LHCN-M2 (cell line): Measurements from ENCODE around the gene FNDC8. TPM values are rescaled to one million over a fixed set of nuclear protein-coding genes. Genes with fewer than 3 reads are reported as not detected.
"Not testable (repeated sequence)": the region's sequence is repeated elsewhere in the genome, so short reads cannot be mapped to it uniquely, and the experiment has no call there.

Experiments
- DNase-seq: peaks from one replicate; pipeline ENCODE4 v3.0.0-alpha.2; 2012; ENCODE audit warnings: low read depth
- polyA plus RNA-seq: library from polyadenylated mRNA; unstranded; fragments of >200 nt; gene quantifications from one replicate; pipeline ENCODE4 v1.2.1, GENCODE V29; 2012; ENCODE audit warnings: missing spikeins
- total RNA-seq: library from RNA; depleted of rRNA; stranded (reverse); fragments of >200 nt; gene quantifications from 2 replicates; pipeline ENCODE4 v1.2.3, GENCODE V29; 2014; rRNA removed

Gene FNDC8
- total RNA-seq: not detected in 2 replicates
- polyA plus RNA-seq: not detected

- no peak for DNase-seq
Measured at GRCh38 chr17:35121315-35121714, at the start of gene FNDC8. TSS of gene FNDC8 (plus strand) at chr17:35121615. CDS start at chr17:35121694, 79 bp downstream.

- no peak for DNase-seq
Measured at GRCh38 chr17:35073183-35073790, 48.1 kb upstream of the FNDC8 start.

DNA sequence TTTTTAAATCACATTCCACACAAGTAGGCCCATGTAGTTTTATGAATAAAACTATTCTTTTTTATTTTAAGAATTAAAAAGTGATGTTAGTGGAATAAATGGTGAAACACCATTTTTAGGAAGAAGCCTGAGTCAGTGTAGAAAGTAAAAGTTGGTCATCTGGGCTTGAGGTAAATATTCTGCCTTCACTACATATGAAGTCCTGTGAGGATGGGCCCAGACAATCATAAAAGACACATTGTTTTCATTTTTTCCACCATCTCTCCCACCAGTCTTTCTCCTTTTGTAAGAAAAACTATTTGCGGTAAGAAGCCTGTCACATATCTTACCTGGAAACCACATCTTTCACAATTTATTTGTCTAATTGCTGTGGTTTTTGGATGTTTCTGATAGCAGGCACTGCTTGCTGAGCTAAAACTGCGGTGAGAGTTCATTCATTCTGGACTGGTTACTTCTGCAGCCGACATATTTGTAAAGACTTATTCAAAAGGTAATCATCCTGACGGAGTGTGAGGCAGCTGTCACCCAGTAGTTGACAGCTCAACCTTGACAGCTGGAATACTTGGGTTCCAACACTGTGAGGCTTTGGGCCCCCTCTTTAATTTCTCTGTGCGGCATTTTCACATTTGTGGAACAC is 47.3 kb upstream of the FNDC8 start:
- DNase-seq: no peak

DNA sequence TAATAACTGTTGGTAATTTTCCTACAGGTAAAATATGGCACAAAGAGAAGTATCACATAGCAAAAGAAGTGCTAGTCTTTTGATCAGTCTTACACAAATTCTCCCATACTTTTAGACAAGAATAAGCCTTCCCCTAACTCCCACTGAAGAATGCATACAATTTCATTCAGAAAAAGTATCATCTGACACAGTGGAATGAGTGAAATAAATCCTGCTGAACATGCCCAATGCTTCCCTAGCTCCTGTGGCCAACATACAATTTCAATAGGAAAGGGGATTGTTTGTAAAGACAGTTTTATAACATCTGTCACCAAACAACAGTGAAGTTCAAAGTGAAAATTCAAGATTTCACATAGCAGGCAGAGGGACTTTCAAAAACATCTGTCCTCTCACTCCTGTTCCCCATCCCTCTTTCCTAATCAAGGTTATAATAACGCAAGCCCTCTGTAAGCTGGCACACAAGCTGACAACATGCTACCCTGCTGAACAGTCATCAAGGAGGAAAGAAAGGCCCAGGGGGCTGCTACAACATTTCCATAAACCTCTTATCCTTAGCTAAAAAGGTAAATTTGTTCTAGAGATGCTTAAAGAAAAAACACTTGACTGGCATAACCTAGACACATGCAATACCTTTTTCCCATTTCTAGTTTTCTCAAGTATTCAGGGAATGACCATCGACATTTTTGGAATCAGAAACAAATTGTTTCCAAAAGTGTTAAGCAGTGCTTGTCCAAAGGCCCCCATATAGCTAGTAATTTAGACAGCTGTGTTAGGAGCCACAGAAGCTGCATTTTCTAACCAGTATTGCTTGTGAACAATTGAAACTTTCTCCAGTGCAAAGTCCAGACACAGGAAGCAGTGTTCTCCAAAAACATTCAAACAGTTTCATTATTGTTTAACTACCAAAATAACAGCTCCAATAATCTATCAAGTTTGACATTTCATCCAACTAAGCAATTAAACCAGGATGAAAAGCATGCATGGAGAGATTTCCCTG is 46.4 kb upstream of the FNDC8 start:
- no peak for DNase-seq

- no peak for DNase-seq
Measured at GRCh38 chr17:35076874-35077273, 44.5 kb upstream of the FNDC8 start.

DNA sequence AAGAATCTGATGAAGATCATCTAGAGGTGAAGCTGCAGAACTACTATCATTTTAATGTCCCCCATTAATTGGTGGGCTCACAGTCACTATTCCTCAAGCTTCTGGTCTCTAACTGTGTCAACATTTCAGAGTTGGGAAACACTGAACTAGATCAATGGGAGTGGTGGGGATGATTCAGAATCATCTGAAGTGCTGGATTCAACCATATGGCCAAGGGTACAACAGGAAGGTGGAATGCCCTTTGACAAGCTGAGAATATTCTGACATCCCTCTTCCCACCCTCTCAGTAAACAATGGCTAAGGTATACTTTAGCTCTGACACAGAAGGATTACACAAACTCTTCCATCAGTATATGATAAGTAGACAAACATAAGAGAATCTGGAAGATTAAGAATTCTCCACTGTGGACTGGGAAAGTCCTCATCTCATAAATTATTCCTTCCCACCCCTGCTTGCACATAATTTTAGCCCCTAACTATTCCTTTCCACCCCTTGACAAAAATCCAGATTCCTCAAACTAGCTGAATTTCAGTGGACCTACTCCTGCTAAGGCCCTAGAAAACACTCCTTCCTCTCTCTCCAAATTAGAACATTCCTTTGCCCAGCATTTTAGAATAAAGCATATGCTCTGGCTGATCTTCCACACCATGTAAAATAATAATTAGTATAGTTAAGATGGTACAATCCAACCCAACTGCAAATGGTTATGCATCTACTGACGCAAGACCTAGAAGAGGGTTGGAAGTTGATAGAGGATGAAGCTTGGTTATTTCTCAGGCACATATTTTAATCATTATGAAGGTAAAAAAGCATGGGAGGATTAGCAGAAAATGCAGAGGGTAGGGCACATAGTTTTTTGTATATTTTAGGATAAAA is 41.6 kb upstream of the FNDC8 start:
- DNase-seq: peak; percentile 38

- DNase-seq: no peak
Measured at GRCh38 chr17:35080536-35080935, 40.9 kb upstream of the FNDC8 start.

DNA sequence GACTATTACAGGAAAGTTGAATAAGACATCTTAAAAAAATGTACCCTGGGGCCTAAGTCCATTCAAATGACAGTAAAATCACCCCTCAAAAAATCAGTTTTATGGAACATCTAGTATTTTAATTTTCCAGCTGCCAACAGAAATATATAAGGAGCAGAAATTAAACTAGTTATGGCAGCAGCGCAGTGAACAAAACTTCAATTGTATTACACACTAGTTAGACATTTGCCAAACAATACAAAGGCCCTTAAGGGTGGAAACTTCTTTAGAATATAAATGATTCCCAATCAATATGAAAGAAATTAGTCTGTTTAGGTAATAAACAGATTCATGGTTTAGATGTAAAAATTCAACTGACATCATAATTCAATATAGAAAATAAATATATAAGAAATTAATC is 39.8 kb upstream of the FNDC8 start:
- no peak for DNase-seq

GRCh38 chr17:35082073-35082657 is 39.2 kb upstream of the FNDC8 start:
- DNase-seq: peak; percentile 86

DNA sequence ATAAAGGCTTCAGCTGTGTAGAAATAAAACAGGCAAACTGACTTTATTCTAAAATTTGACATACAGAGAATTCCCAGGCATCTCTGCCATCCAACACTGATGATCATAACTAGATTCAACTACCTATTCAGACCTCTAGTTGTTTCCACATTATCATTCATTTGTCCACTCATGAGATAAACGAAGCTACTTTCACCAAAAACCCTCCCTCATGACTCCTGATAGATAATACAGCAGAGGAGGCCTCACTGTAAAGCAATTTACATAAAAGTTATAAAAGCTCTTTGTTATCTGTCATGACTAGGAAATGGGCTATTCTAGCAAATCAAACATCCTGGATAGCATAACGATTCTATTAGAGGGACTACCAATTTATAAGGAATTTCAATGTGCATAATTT is 38.3 kb upstream of the FNDC8 start:
- DNase-seq: no peak

GRCh38 chr17:35084987-35085386 is 36.4 kb upstream of the FNDC8 start:
- DNase-seq: peak; percentile 72

DNA sequence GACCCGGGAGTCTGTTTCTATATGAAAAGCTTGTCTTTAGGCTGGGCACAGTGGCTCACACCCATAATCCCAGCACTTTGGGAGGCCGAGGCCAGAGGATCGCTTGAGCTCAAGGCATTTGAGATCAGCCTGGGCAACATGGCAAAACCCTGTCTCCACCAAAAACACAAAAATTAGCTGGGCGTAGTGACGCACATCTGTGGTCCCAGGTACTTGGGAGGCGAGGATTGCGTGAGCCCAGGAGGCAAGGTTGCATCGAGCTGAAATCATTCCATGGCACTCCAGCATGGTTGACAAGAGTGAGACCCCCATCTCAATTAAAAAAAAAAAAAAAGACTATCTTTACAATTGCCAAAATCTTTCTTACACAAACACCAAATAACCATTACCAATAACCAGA is 35.3 kb upstream of the FNDC8 start:
- DNase-seq: no peak

DNA sequence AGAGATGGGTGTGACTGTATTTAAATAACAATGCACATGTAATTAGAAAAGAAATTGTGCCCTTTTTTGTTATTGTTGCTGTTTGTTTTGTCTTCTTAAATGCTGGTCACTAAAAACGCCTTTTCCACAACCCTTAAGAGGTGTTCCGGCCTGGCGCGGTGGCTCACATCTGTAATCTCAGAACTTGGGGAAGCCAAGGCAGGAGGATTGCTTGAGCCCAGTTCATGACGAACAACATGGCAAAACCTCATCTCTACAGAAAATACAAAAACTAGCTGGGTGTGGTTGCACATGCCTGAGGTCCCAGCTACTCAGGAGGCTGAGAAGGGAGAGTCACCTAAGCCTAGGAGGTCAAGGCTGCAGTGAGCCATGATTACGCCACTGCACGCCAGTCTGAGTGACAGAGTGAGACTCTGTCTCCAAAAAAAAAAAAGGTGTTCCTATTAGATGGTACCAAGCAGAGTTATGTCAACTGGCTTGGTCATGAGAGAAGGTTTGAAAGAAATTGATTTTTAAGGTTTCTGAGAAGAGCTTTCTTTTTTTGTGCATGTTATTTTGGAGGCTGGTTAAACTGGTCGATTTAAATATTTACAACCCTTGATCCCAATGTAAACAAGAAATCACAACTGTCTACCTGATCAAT is 34.4 kb upstream of the FNDC8 start:
- no peak for DNase-seq

DNA sequence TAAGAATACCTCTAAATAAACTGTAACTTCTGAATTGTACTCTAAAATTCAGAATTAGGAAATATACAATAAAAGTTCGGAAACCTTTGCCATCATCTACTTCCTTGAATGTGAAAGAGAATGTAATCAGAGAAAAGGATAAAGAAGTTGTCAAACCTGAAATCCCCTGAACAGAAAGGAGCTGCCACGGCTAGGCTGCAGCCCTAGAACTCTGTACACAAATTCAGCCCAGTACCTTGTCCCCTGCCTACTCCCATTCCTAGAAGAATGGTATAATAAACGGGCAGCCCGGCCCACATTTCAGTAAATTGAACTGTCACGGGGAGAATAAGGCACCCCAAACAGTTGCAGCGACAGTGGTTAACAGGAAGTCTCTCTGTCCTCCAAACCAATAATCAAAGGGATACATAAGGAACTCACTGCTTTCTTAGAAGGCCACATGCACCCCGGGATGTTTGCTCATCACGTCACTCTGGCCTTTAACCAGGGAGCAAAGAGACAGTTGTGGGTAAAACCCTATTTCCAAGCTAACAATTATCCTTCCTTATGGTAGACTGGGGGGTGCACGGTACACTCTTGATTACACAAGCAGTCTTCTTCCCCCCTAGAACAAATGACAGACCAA is 33.6 kb upstream of the FNDC8 start:
- DNase-seq: peak; percentile 39

DNA sequence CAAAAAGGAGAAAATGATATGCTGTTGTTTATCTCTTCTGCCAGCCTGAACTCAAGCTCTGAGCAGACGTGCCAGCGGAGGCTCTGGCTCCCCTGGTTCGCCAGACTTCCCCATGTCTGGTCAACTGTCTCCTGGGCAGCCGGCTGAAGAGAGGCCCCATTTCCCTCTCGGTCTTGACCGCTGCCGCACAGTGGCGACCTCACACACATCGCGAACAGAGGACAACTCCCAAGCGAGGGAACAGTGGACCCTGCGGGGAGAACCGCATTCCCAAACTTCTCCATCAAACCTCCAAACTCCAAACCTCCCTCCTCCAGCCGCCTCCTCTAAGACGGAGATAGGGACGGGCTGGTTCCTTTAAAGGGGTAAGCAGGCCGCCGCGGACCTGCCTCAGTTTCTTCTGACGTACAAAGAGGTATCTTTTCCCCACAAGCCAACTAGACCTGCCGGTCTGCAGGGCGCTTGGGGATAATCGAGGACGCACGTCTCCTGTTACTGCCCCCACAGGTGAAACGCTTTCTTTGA is 33.0 kb upstream of the FNDC8 start:
- DNase-seq: peak; percentile 58

DNA sequence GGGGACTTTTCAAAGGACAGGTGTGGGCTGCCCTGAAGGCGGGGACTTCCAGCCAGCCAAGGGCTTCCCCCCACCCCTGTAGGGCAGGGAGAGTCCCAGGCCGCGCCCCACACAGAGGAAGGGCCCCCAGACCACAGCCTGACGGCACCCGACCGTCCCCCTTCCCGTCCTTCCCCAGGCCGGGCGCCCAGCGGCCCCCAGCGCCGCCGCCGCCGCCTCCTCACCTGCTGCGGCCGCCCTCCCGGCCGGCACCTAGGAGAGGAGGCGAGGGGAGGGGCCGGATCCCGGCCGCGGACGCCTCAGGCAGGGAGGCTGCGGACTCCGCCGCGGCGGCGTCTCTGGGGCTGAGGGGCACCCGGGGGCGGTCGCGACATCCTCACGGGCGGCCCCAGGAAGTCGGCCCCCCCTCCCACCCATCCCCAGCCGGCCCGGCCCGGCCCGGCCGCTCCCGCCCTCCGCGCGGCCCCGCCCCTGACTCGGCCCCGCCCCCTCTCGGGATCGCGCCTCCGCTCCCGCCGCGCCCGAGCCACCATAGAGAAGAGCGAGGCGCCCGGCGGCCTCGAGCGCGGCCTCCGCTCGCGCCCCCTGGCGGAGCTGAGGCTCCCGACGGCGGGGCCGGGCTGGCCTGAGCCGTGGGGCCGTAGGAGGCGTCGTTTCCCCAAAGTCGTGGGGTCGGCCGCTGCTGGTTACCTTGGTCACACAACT is 32.4 kb upstream of the FNDC8 start:
- DNase-seq: peak; percentile 78

DNA sequence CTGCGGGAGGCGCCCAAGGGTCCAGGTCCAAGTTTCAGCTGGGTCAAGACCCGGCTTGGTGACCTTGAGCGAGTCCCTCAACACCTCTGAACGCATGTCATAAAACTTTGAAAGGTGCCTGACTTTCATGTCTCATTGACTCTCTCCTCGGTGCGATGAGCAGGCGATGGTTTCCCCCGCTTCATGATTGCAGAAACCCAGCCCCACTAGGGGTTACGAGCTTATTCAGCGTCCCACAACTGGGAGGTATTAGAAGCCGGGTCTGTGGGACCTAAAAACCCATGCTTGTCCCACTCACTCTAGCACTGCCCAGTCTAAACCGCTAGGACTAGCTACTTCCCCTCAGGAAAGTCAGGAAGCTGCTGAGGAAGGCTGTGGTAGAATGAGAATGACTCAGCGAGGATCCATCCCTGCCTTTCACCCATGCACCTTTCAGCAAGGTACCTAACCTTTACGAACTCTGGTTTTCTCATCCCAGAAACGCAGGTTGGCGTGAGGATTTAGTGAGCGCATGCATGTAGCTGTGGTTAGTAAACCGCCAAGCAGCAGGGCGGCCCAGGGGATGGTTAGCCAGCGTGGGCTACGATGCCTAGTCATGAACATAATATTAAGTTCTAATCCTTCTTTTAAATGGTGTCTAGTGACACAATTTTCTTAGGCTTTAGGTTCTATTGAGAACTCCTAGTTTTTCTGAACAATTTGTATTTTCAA is 31.7 kb upstream of the FNDC8 start:
- DNase-seq: peak; percentile 41

GRCh38 chr17:35090707-35091106 is 30.7 kb upstream of the FNDC8 start:
- DNase-seq: not testable (repeated sequence)
